ENCODE measurements around the gene COL11A2. TPM values are rescaled to one million over a fixed set of nuclear protein-coding genes. Genes with fewer than 3 reads are reported as not detected.

COL11A2 gene
- total RNA-seq, 1 donor from 2014 or later, result 11.9 TPM

GRCh38 chr6:33116841-33117711 is 75.2 kb downstream of the COL11A2 start:
- H3K4me1 Mint-ChIP-seq (ENCODE audit: unreplicated experiment), result peaks cover 21% of the 10 kb centered on the region
- H3K9me3 Mint-ChIP-seq, result no peaks in the 10 kb centered on the region
- TF ChIP-seq CTCF (conservative IDR thresholded peaks at IDR 0.05), result no peak
- peak overlapping the region; percentile 37 for H3K27ac Mint-ChIP-seq
- peaks cover 89% of the 10 kb centered on the region for H3K27me3 Mint-ChIP-seq
- H3K36me3 Mint-ChIP-seq, result no peaks in the 10 kb centered on the region
- no peak for DNase-seq (ENCODE audit: extremely low spot score, unreplicated experiment)
- H3K4me3 Mint-ChIP-seq, result peak overlapping the region; percentile 78

GRCh38 chr6:33116417-33116816 is 75.8 kb downstream of the COL11A2 start:
- DNase-seq (ENCODE audit: extremely low spot score, unreplicated experiment), result no peak
- Mint-ChIP-seq H3K27ac (peak overlapping the region; percentile 31), H3K9me3 (no peaks in the 10 kb centered on the region), H3K4me1 (ENCODE audit: unreplicated experiment) (peaks cover 21% of the 10 kb centered on the region), H3K36me3 (no peaks in the 10 kb centered on the region), H3K4me3 (peak overlapping the region; percentile 78), H3K27me3 (peaks cover 88% of the 10 kb centered on the region)
- TF ChIP-seq CTCF (conservative IDR thresholded peaks at IDR 0.05), result no peak

GRCh38 chr6:33114406-33114805 is 77.9 kb downstream of the COL11A2 start:
- H3K27me3 Mint-ChIP-seq, result peaks cover 95% of the 10 kb centered on the region
- no peak overlapping the region for H3K4me3 Mint-ChIP-seq
- no peaks in the 10 kb centered on the region for H3K9me3 Mint-ChIP-seq
- H3K36me3 Mint-ChIP-seq, result no peaks in the 10 kb centered on the region
- no peak for TF ChIP-seq CTCF (conservative IDR thresholded peaks at IDR 0.05)
- H3K27ac Mint-ChIP-seq, result no peak overlapping the region
- no peak for DNase-seq (ENCODE audit: extremely low spot score, unreplicated experiment)
- H3K4me1 Mint-ChIP-seq (ENCODE audit: unreplicated experiment), result peaks cover 21% of the 10 kb centered on the region

GRCh38 chr6:33113755-33114154 is 78.5 kb downstream of the COL11A2 start:
- no peak for DNase-seq (ENCODE audit: extremely low spot score, unreplicated experiment)
- no peak overlapping the region for H3K4me3 Mint-ChIP-seq
- H3K9me3 Mint-ChIP-seq, result no peaks in the 10 kb centered on the region
- H3K27me3 Mint-ChIP-seq, result peaks cover 95% of the 10 kb centered on the region
- no peak for TF ChIP-seq CTCF (conservative IDR thresholded peaks at IDR 0.05)
- no peak overlapping the region for H3K27ac Mint-ChIP-seq
- H3K4me1 Mint-ChIP-seq (ENCODE audit: unreplicated experiment), result peaks cover 21% of the 10 kb centered on the region
- no peaks in the 10 kb centered on the region for H3K36me3 Mint-ChIP-seq

Small RNA genes lying within 50 kb of the gene (microRNA-seq; reads per million reads assigned to microRNA genes)
- gene MIR219A1, result 2.2 reads per million

Other genes with a start within 250 kb of the COL11A2 start
- gene HLA-DMA, start 239.4 kb downstream of the COL11A2 start, total RNA-seq (ENCODE audit: low replicate concordance), result 1.5 and 2.0 TPM in 2 replicates
- gene BRD2, start 223.9 kb downstream of the COL11A2 start, total RNA-seq (ENCODE audit: low replicate concordance), result 212 and 241 TPM in 2 replicates
- 0.52 and 2.5 TPM in 2 replicates for gene HLA-DOA, start 182.9 kb downstream of the COL11A2 start, total RNA-seq (ENCODE audit: low replicate concordance)
- gene HLA-DPA1, start 118.8 kb downstream of the COL11A2 start, total RNA-seq (ENCODE audit: low replicate concordance), result 1.3 and 2.6 TPM in 2 replicates
- 10.9 and 27.3 TPM in 2 replicates for gene HLA-DPB1, start 116.5 kb downstream of the COL11A2 start, total RNA-seq (ENCODE audit: low replicate concordance)
- 49.2 and 61.9 TPM in 2 replicates for gene RXRB, start 8.2 kb upstream of the COL11A2 start, total RNA-seq (ENCODE audit: low replicate concordance)
- gene SLC39A7, start 8.4 kb upstream of the COL11A2 start, total RNA-seq (ENCODE audit: low replicate concordance), result 147 and 202 TPM in 2 replicates
- 13.9 and 15.7 TPM in 2 replicates for gene HSD17B8, start 12.2 kb upstream of the COL11A2 start, total RNA-seq (ENCODE audit: low replicate concordance)
- 44.5 and 60.4 TPM in 2 replicates for gene RING1, start 16.0 kb upstream of the COL11A2 start, total RNA-seq (ENCODE audit: low replicate concordance)
- gene VPS52, start 79.4 kb upstream of the COL11A2 start, total RNA-seq (ENCODE audit: low replicate concordance), result 54.7 and 62.4 TPM in 2 replicates
- gene RPS18, start 79.6 kb upstream of the COL11A2 start, total RNA-seq (ENCODE audit: low replicate concordance), result 3,043 and 3,480 TPM in 2 replicates
- gene B3GALT4, start 84.7 kb upstream of the COL11A2 start, total RNA-seq (ENCODE audit: low replicate concordance), result 10.1 and 22.2 TPM in 2 replicates
- gene WDR46, start 96.8 kb upstream of the COL11A2 start, total RNA-seq (ENCODE audit: low replicate concordance), result 53.1 and 67.4 TPM in 2 replicates
- gene PFDN6, start 97.1 kb upstream of the COL11A2 start, total RNA-seq (ENCODE audit: low replicate concordance), result 52.9 and 54.5 TPM in 2 replicates
- gene RGL2, start 106.5 kb upstream of the COL11A2 start, total RNA-seq (ENCODE audit: low replicate concordance), result 128 and 176 TPM in 2 replicates
- gene TAPBP, start 121.6 kb upstream of the COL11A2 start, total RNA-seq (ENCODE audit: low replicate concordance), result 71.4 and 93.5 TPM in 2 replicates
- 21.1 and 22.2 TPM in 2 replicates for gene ZBTB22, start 125.3 kb upstream of the COL11A2 start, total RNA-seq (ENCODE audit: low replicate concordance)
- 43.6 and 47.0 TPM in 2 replicates for gene DAXX, start 130.5 kb upstream of the COL11A2 start, total RNA-seq (ENCODE audit: low replicate concordance)
- 28.0 and 67.7 TPM in 2 replicates for gene KIFC1, start 199.4 kb upstream of the COL11A2 start, total RNA-seq (ENCODE audit: low replicate concordance)
- gene PHF1, start 218.5 kb upstream of the COL11A2 start, total RNA-seq (ENCODE audit: low replicate concordance), result 23.8 and 49.6 TPM in 2 replicates
- 212 and 278 TPM in 2 replicates for gene CUTA, start 225.6 kb upstream of the COL11A2 start, total RNA-seq (ENCODE audit: low replicate concordance)
- gene SYNGAP1, start 227.6 kb upstream of the COL11A2 start, total RNA-seq (ENCODE audit: low replicate concordance), result 18.4 and 74.1 TPM in 2 replicates